ENCODE data around the gene SLC9C1.
A peak's percentile ranks its signal among the peaks of the same experiment; 100 is the strongest.

Gene SLC9C1

GRCh38 chr3:112304611-112305010 is 10.6 kb upstream of the SLC9C1 start:
- DNase-seq = no peak

- peak; percentile 55 for DNase-seq
Observed at GRCh38 chr3:112303764-112304325, 9.8 kb upstream of the SLC9C1 start.

- DNase-seq = peak; percentile 56
Observed at GRCh38 chr3:112302881-112303763, 9.1 kb upstream of the SLC9C1 start.

GRCh38 chr3:112302150-112302830 is 8.3 kb upstream of the SLC9C1 start:
- peak; percentile 60 for DNase-seq

GRCh38 chr3:112298781-112299180 is 4.8 kb upstream of the SLC9C1 start:
- DNase-seq = no peak

GRCh38 chr3:112297714-112298113 is 3.7 kb upstream of the SLC9C1 start:
- DNase-seq = no peak

GRCh38 chr3:112289011-112289410 is 5.0 kb downstream of the SLC9C1 start:
- DNase-seq = no peak

- no peak for DNase-seq
Observed at GRCh38 chr3:112280266-112280665, 13.8 kb downstream of the SLC9C1 start.

GRCh38 chr3:112273536-112273935 is 20.5 kb downstream of the SLC9C1 start:
- DNase-seq = no peak

GRCh38 chr3:112261742-112262141 is 32.3 kb downstream of the SLC9C1 start:
- no peak for DNase-seq

- no peak for DNase-seq
Observed at GRCh38 chr3:112260563-112260962, 33.5 kb downstream of the SLC9C1 start.

- DNase-seq = no peak
Observed at GRCh38 chr3:112253301-112253971, 40.6 kb downstream of the SLC9C1 start.

- no peak for DNase-seq
Observed at GRCh38 chr3:112247900-112248299, 46.1 kb downstream of the SLC9C1 start.

- no peak for DNase-seq
Observed at GRCh38 chr3:112247350-112247749, 46.7 kb downstream of the SLC9C1 start.

GRCh38 chr3:112233083-112233482 is 60.9 kb downstream of the SLC9C1 start:
- DNase-seq = no peak

- no peak for DNase-seq
Observed at GRCh38 chr3:112231727-112232126, 62.3 kb downstream of the SLC9C1 start.

- DNase-seq = no peak
Observed at GRCh38 chr3:112230033-112230432, 64.0 kb downstream of the SLC9C1 start.

GRCh38 chr3:112228786-112229185 is 65.2 kb downstream of the SLC9C1 start:
- DNase-seq = no peak

GRCh38 chr3:112200317-112200666 is 93.7 kb downstream of the SLC9C1 start:
- DNase-seq = no peak

GRCh38 chr3:112199622-112200316 is 94.2 kb downstream of the SLC9C1 start:
- no peak for DNase-seq

- no peak for DNase-seq
Observed at GRCh38 chr3:112197131-112197530, 96.9 kb downstream of the SLC9C1 start.

GRCh38 chr3:112187300-112187699 is 106.7 kb downstream of the SLC9C1 start:
- no peak for DNase-seq
